CD4-positive, alpha-beta T cell (primary cell): ENCODE measurements around the gene SAA1. TPM values are rescaled to one million over a fixed set of nuclear protein-coding genes. Genes with fewer than 3 reads are reported as not detected.

ENCODE experiments used
- ATAC-seq: fragments of 200-7000 bp; cut with Tn5 transposase; one replicate; pipeline ENCODE4 v1.10.0; 2022; ENCODE audit warnings: mild to moderate bottlenecking; ENCODE audit not compliant: poor library complexity
- CTCF ChIA-PET: fragments of 350-600 bp; sonication (Branson Sonifier 250); formaldehyde crosslinking; loops from one replicate; lab custom pipeline; 2021; ENCODE audit warnings: antibody characterized with exemption, inconsistent platforms; lab: Charles Lee
- POLR2A ChIA-PET: fragments of 350-600 bp; sonication (Branson Sonifier 250); formaldehyde crosslinking; loops from one replicate; lab custom pipeline; 2021; ENCODE audit warnings: antibody characterized with exemption, inconsistent platforms; lab: Charles Lee
- DNase-seq, 14 experiments: peaks; one replicate each; pipeline ENCODE4 v3.0.0-alpha.2; 2013 to 2020; ENCODE audit warnings: mixed read lengths in 2 of 14
- H3K27ac ChIP-seq, 2 donors: one replicate each; pipeline versions ENCODE4 v1.5.1 to v1.7.0; 2013; ENCODE audit warnings: low read length in 2 of 2, low read depth in 1 of 2, mild to moderate bottlenecking in 1 of 2
- H3K27me3 ChIP-seq, 2 experiments: 1 replicate in 1 of 2; 2 replicates in 1 of 2; pipeline versions ENCODE4 v1.6.1 to v1.7.0; 2013; ENCODE audit warnings: low read length in 2 of 2, control low read depth in 1 of 2, mild to moderate bottlenecking in 1 of 2, moderate library complexity in 1 of 2; ENCODE audit not compliant: insufficient read depth in 2 of 2, control insufficient read depth in 1 of 2
- H3K36me3 ChIP-seq: one replicate; pipeline ENCODE4 v1.6.1; 2013; ENCODE audit warnings: low read length, control low read depth; ENCODE audit not compliant: insufficient read depth
- H3K4me1 ChIP-seq: one replicate; pipeline ENCODE4 v1.6.1; 2013; ENCODE audit warnings: low read length, control low read depth; ENCODE audit not compliant: insufficient read depth
- H3K4me3 ChIP-seq: one replicate; pipeline ENCODE4 v1.5.1; 2013; ENCODE audit warnings: mild to moderate bottlenecking, low read length, moderate library complexity
- H3K9me3 ChIP-seq, 2 experiments: 1 replicate in 1 of 2; 2 replicates in 1 of 2; pipeline versions ENCODE4 v1.6.1 to v1.7.0; 2013; ENCODE audit warnings: low read length in 2 of 2, mild to moderate bottlenecking in 2 of 2, control low read depth in 1 of 2, moderate library complexity in 1 of 2; ENCODE audit not compliant: control insufficient read depth in 1 of 2, insufficient read depth in 1 of 2
- H3K27ac Mint-ChIP-seq: one replicate; pipeline ENCODE4 v1.8.0; 2020; ENCODE audit warnings: mixed read lengths
- H3K27me3 Mint-ChIP-seq: one replicate; pipeline ENCODE4 v1.8.0; 2021; ENCODE audit warnings: mixed read lengths
- H3K36me3 Mint-ChIP-seq: one replicate; pipeline ENCODE4 v1.8.0; 2021; ENCODE audit warnings: low read depth, mixed read lengths
- H3K4me1 Mint-ChIP-seq: one replicate; pipeline ENCODE4 v1.8.0; 2021; ENCODE audit warnings: low read depth, mixed read lengths
- H3K4me3 Mint-ChIP-seq: one replicate; pipeline ENCODE4 v1.8.0; 2020; ENCODE audit warnings: mild to moderate bottlenecking, mixed read lengths
- H3K9me3 Mint-ChIP-seq: one replicate; pipeline ENCODE4 v1.8.0; 2020; ENCODE audit warnings: mixed read lengths
- CTCF ChIP-seq: fragments of 200-600 bp; IDR thresholded peaks from one replicate; pipeline ENCODE4 v1.8.0; 2022; ENCODE audit warnings: antibody characterized with exemption, mild to moderate bottlenecking
- intact Hi-C, 2 experiments: fragments of 100-400 bp; cut with DNase I in 1 of 2; cut with micrococcal nuclease in 1 of 2; formaldehyde crosslinking; loops; one replicate each; pipeline versions ENCODE4 v1.15.1 to v1.9.0; 2023 to 2025; cut with DNase I, micrococcal nuclease
- total RNA-seq, 174 experiments: library from RNA in 2 of 174; stranded (reverse) in 2 of 174; gene quantifications; one replicate each; pipeline ENCODE4 v1.2.3 and lab custom pipeline; 2021 to 2026

The SAA1 gene
- total RNA-seq, 2 experiments from 2014 or later, result not detected

DNA sequence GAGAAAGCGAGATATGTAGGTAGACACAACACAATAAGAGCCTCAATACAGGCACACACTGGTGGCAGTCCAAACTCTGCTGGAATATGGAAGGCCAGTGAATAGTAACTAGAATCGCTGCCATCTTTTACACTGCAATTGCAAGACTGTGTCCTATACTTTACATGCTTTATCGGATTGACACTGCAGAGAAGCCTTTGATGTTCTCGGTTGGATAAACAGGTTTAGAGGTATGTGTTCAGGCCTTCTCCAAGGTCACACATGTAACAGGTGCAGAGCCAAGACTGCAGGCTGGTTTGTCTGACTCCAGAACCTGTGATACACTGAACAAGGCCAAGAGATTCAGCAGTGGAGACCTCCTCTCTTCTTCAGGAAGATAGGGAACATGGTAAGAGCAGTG lies 5.1 kb downstream of the SAA1 start:
- peaks cover 2% of the 10 kb centered on the region for H3K4me1 ChIP-seq
- H3K27me3 Mint-ChIP-seq, result no peaks in the 10 kb centered on the region
- no peak overlapping the region for H3K4me3 Mint-ChIP-seq
- ChIA-PET CTCF (no interaction called here), POLR2A (no interaction called here)
- no peak for ATAC-seq
- H3K9me3 ChIP-seq, result no peaks in the 10 kb centered on the region
- H3K36me3 ChIP-seq, result no peaks in the 10 kb centered on the region
- intact Hi-C loops, result loop anchor here in 1 of 2 experiments (10.0 kb wide), 1 partner anchor 56 kb away; no protein-coding TSS in a partner anchor
- H3K27me3 ChIP-seq, result no peaks in the 10 kb centered on the region
- H3K4me1 Mint-ChIP-seq, result no peaks in the 10 kb centered on the region
- no peak overlapping the region for H3K4me3 ChIP-seq
- H3K27ac Mint-ChIP-seq, result no peak overlapping the region
- no peak for TF ChIP-seq CTCF
- no peak overlapping the region for H3K27ac ChIP-seq
- no peak for DNase-seq
- no peaks in the 10 kb centered on the region for H3K36me3 Mint-ChIP-seq
- H3K9me3 Mint-ChIP-seq, result no peaks in the 10 kb centered on the region

- H3K27ac ChIP-seq, result no peak overlapping the region
- H3K27me3 ChIP-seq, result no peaks in the 10 kb centered on the region
- intact Hi-C loops, result loop anchor here in 1 of 2 experiments (10.0 kb wide), 1 partner anchor 63 kb away; no protein-coding TSS in a partner anchor
- Mint-ChIP-seq H3K27me3 (no peaks in the 10 kb centered on the region), H3K36me3 (peaks cover 47% of the 10 kb centered on the region), H3K27ac (no peak overlapping the region), H3K4me1 (peaks cover 7% of the 10 kb centered on the region), H3K4me3 (no peak overlapping the region), H3K9me3 (no peaks in the 10 kb centered on the region)
- ATAC-seq, result no peak
- H3K4me1 ChIP-seq, result peaks cover 6% of the 10 kb centered on the region
- ChIA-PET CTCF (no interaction called here), POLR2A (no interaction called here)
- peaks cover 0 to 4% of the 10 kb centered on the region in 2 experiments for H3K9me3 ChIP-seq
- H3K4me3 ChIP-seq, result no peak overlapping the region
- peak in 3 of 14 experiments; percentile 14 to 60 (median 49) for DNase-seq
- H3K36me3 ChIP-seq, result peaks cover 21% of the 10 kb centered on the region
- TF ChIP-seq CTCF, result no peak
Observed at GRCh38 chr11:18277565-18278271, 11.7 kb downstream of the SAA1 start.

- peaks cover 70% of the 10 kb centered on the region for H3K36me3 Mint-ChIP-seq
- H3K4me1 Mint-ChIP-seq, result peaks cover 12% of the 10 kb centered on the region
- peak overlapping the region; percentile 61 for H3K4me3 Mint-ChIP-seq
- no peak for TF ChIP-seq CTCF
- peaks cover 43% of the 10 kb centered on the region for H3K36me3 ChIP-seq
- H3K9me3 Mint-ChIP-seq, result no peaks in the 10 kb centered on the region
- intact Hi-C loops, result no loop called here
- no peak overlapping the region for H3K4me3 ChIP-seq
- POLR2A ChIA-PET, result no interaction called here
- peaks cover 6% of the 10 kb centered on the region for H3K4me1 ChIP-seq
- H3K27me3 ChIP-seq, result no peaks in the 10 kb centered on the region
- no peaks in the 10 kb centered on the region for H3K27me3 Mint-ChIP-seq
- H3K27ac ChIP-seq, result no peak overlapping the region
- peak in 1 of 14 experiments; percentile 31 for DNase-seq
- H3K9me3 ChIP-seq, result peaks cover 0 to 4% of the 10 kb centered on the region in 2 experiments
- H3K27ac Mint-ChIP-seq, result peak overlapping the region; percentile 56
- CTCF ChIA-PET, result no interaction called here
- no peak for ATAC-seq
Observed at GRCh38 chr11:18280438-18281045, 14.5 kb downstream of the SAA1 start.
